Neural cell (in vitro differentiated cells): ENCODE data around the gene COL1A1.

Experiments
- CTCF ChIP-seq: fragments of 450-650 bp; IDR thresholded peaks from 2 replicates; pipeline ENCODE4 v1.5.1; 2014; ENCODE audit warnings: antibody characterized with exemption, mild to moderate bottlenecking, moderate library complexity; ENCODE audit not compliant: poor library complexity, severe bottlenecking
- EP300 ChIP-seq: fragments of 450-650 bp; conservative IDR thresholded peaks from 2 replicates; pipeline ENCODE4 v1.6.1; 2014; ENCODE audit warnings: antibody characterized with exemption, mild to moderate bottlenecking, moderate library complexity; ENCODE audit not compliant: poor library complexity, severe bottlenecking
- EZH2 ChIP-seq: fragments of 200-600, 300-800 bp; shearing (Covaris generic), sonication (generic); IDR thresholded peaks from 2 replicates; pipeline ENCODE4 v1.6.1; 2014; ENCODE audit warnings: antibody characterized with exemption, low read length, borderline replicate concordance, mild to moderate bottlenecking; ENCODE audit not compliant: insufficient read depth, poor library complexity, severe bottlenecking
- POLR2AphosphoS5 ChIP-seq: IDR thresholded peaks from 2 replicates; pipeline ENCODE4 v1.6.1; 2012
- RAD21 ChIP-seq: fragments of 450-650 bp; conservative IDR thresholded peaks from 2 replicates; pipeline ENCODE4 v1.6.1; 2014; ENCODE audit warnings: antibody characterized with exemption, mild to moderate bottlenecking, moderate library complexity
- REST ChIP-seq: IDR thresholded peaks from 2 replicates; pipeline ENCODE4 v1.6.1; 2012; ENCODE audit warnings: borderline replicate concordance
- SMC3 ChIP-seq: fragments of 450-650 bp; conservative IDR thresholded peaks from 2 replicates; pipeline ENCODE4 v1.6.1; 2014; ENCODE audit warnings: antibody characterized with exemption, mild to moderate bottlenecking, moderate library complexity; ENCODE audit not compliant: poor library complexity

- no peak for TF ChIP-seq CTCF
- no peak for TF ChIP-seq REST
- no peak for TF ChIP-seq EZH2
- TF ChIP-seq SMC3, result no peak
- no peak for TF ChIP-seq POLR2AphosphoS5
- TF ChIP-seq EP300, result no peak
- no peak for TF ChIP-seq RAD21
Measured at GRCh38 chr17:50164697-50164988, 36.8 kb downstream of the COL1A1 start.
